Activated T-helper 17 cell treated with anti-CD3 and anti-CD28 coated beads, Interleukin-2, amount 50 U/mL, for 72 hours (primary cell): ENCODE data around the gene DDOST. TPM values are rescaled to one million over a fixed set of nuclear protein-coding genes. Genes with fewer than 3 reads are reported as not detected.
"Not testable (repeated sequence)": the region's sequence is repeated elsewhere in the genome, so short reads cannot be mapped to it uniquely, and the experiment has no call there.

ENCODE experiments used
- ATAC-seq: fragments of 150-1000 bp; cut with Tn5 transposase; replicated peaks from 2 replicates; pipeline ENCODE4 v1.10.0; 2021; ENCODE audit warnings: mild to moderate bottlenecking, moderate library complexity
- H3K27ac Mint-ChIP-seq: one replicate; pipeline ENCODE4 v1.8.0; 2022; ENCODE audit warnings: mixed read lengths
- H3K27me3 Mint-ChIP-seq: one replicate; pipeline ENCODE4 v1.8.0; 2022; ENCODE audit warnings: mixed read lengths
- H3K36me3 Mint-ChIP-seq: one replicate; pipeline ENCODE4 v1.8.0; 2022; ENCODE audit warnings: low read depth, mild to moderate bottlenecking, mixed read lengths
- H3K4me1 Mint-ChIP-seq: one replicate; pipeline ENCODE4 v1.8.0; 2022; ENCODE audit warnings: mixed read lengths
- H3K4me3 Mint-ChIP-seq: one replicate; pipeline ENCODE4 v1.8.0; 2022; ENCODE audit warnings: mild to moderate bottlenecking, mixed read lengths
- H3K9me3 Mint-ChIP-seq: one replicate; pipeline ENCODE4 v1.8.0; 2022; ENCODE audit warnings: mixed read lengths
- total RNA-seq, 2 donors: library from RNA; stranded (reverse); gene quantifications; one replicate each; pipeline ENCODE4 v1.2.3, GENCODE V29; 2022

DDOST gene
- total RNA-seq, 2 donors from 2014 or later: 132 to 224 TPM

GRCh38 chr1:20612221-20612746 lies 48.9 kb downstream of the DDOST start:
- ATAC-seq: no peak
- H3K36me3 Mint-ChIP-seq: no peaks in the 10 kb centered on the region
- H3K9me3 Mint-ChIP-seq: no peaks in the 10 kb centered on the region
- H3K27me3 Mint-ChIP-seq: peaks cover 16% of the 10 kb centered on the region
- no peak overlapping the region for H3K4me3 Mint-ChIP-seq
- H3K27ac Mint-ChIP-seq: no peak overlapping the region
- H3K4me1 Mint-ChIP-seq: no peaks in the 10 kb centered on the region

GRCh38 chr1:20611652-20612051 lies 49.5 kb downstream of the DDOST start:
- no peak for ATAC-seq
- no peaks in the 10 kb centered on the region for H3K9me3 Mint-ChIP-seq
- no peak overlapping the region for H3K27ac Mint-ChIP-seq
- no peaks in the 10 kb centered on the region for H3K36me3 Mint-ChIP-seq
- peaks cover 13% of the 10 kb centered on the region for H3K27me3 Mint-ChIP-seq
- H3K4me1 Mint-ChIP-seq: no peaks in the 10 kb centered on the region
- no peak overlapping the region for H3K4me3 Mint-ChIP-seq

- no peaks in the 10 kb centered on the region for H3K36me3 Mint-ChIP-seq
- no peak for ATAC-seq
- H3K4me1 Mint-ChIP-seq: no peaks in the 10 kb centered on the region
- no peak overlapping the region for H3K27ac Mint-ChIP-seq
- peaks cover 13% of the 10 kb centered on the region for H3K27me3 Mint-ChIP-seq
- no peaks in the 10 kb centered on the region for H3K9me3 Mint-ChIP-seq
- no peak overlapping the region for H3K4me3 Mint-ChIP-seq
Observed at GRCh38 chr1:20610970-20611369, 50.2 kb downstream of the DDOST start.

- no peak overlapping the region for H3K4me3 Mint-ChIP-seq
- H3K9me3 Mint-ChIP-seq: no peaks in the 10 kb centered on the region
- H3K27ac Mint-ChIP-seq: no peak overlapping the region
- ATAC-seq: no peak
- H3K36me3 Mint-ChIP-seq: no peaks in the 10 kb centered on the region
- H3K4me1 Mint-ChIP-seq: no peaks in the 10 kb centered on the region
- peaks cover 19% of the 10 kb centered on the region for H3K27me3 Mint-ChIP-seq
Observed at GRCh38 chr1:20609541-20609940, 51.6 kb downstream of the DDOST start.

GRCh38 chr1:20606801-20607570 lies 54.2 kb downstream of the DDOST start:
- not testable (repeated sequence) for H3K27ac Mint-ChIP-seq, H3K4me1 Mint-ChIP-seq, ATAC-seq, H3K36me3 Mint-ChIP-seq, H3K4me3 Mint-ChIP-seq, H3K9me3 Mint-ChIP-seq
- peaks cover 19% of the 10 kb centered on the region for H3K27me3 Mint-ChIP-seq

- Mint-ChIP-seq H3K27me3 (peaks cover 16% of the 10 kb centered on the region), H3K4me1 (no peaks in the 10 kb centered on the region), H3K27ac (no peak overlapping the region), H3K36me3 (no peaks in the 10 kb centered on the region), H3K9me3 (no peaks in the 10 kb centered on the region), H3K4me3 (no peak overlapping the region)
- no peak for ATAC-seq
Observed at GRCh38 chr1:20604678-20605077, 56.5 kb downstream of the DDOST start.

GRCh38 chr1:20603504-20604464 lies 57.4 kb downstream of the DDOST start:
- Mint-ChIP-seq H3K4me1 (no peaks in the 10 kb centered on the region), H3K27ac (no peak overlapping the region), H3K27me3 (peaks cover 19% of the 10 kb centered on the region), H3K36me3 (no peaks in the 10 kb centered on the region), H3K9me3 (no peaks in the 10 kb centered on the region), H3K4me3 (no peak overlapping the region)
- no peak for ATAC-seq

GRCh38 chr1:20602851-20603450 lies 58.2 kb downstream of the DDOST start:
- no peaks in the 10 kb centered on the region for H3K9me3 Mint-ChIP-seq

More at GRCh38 chr1:20602851-20603450, 58.2 kb downstream of the DDOST start:
- Mint-ChIP-seq H3K36me3 (no peaks in the 10 kb centered on the region), H3K27me3 (peaks cover 20% of the 10 kb centered on the region), H3K4me3 (no peak overlapping the region), H3K4me1 (no peaks in the 10 kb centered on the region), H3K27ac (no peak overlapping the region)
- no peak for ATAC-seq

Other genes starting within 250 kb of the DDOST start
- gene CAMK2N1, start 175.2 kb downstream of the DDOST start, total RNA-seq: under 1 TPM; 0.30 to 0.53 TPM
- 10 to 100 TPM; 11.6 to 16.3 TPM for gene MUL1, start 153.2 kb downstream of the DDOST start, total RNA-seq
- not detected for gene FAM43B, start 108.8 kb downstream of the DDOST start, total RNA-seq
- gene CDA, start 72.3 kb downstream of the DDOST start, total RNA-seq: not detected
- gene PINK1, start 27.9 kb downstream of the DDOST start, total RNA-seq: 1 to 10 TPM; 4.1 to 4.6 TPM
- gene KIF17, start 56.6 kb upstream of the DDOST start, total RNA-seq: under 1 TPM; 0.06 to 0.85 TPM
- under 1 TPM in 1 of 2 donors, not detected in 1; 0.06 TPM for gene SH2D5, start 71.3 kb upstream of the DDOST start, total RNA-seq
- 100 to 1,000 TPM; 223 to 244 TPM for gene HP1BP3, start 125.9 kb upstream of the DDOST start, total RNA-seq